ENCODE measurements around the gene MRPL2. TPM values are rescaled to one million over a fixed set of nuclear protein-coding genes. Genes with fewer than 3 reads are reported as not detected.

MRPL2 gene
- total and polyA plus RNA-seq, 2 of the 4 experiments (the other 2 are of a cell fraction), result 18.1 to 45.9 TPM

GRCh38 chr6:43081043-43081442 is 21.8 kb upstream of the MRPL2 start:
- Histone ChIP-seq H3K4me2 (ENCODE audit: low read depth, low read length) (no peak overlapping the region), H3K14ac (replicated peaks; ENCODE audit: low read depth, low read length) (no peak overlapping the region), H4K20me1 (ENCODE audit: insufficient read depth, low read length) (peaks cover 54% of the 10 kb centered on the region), H3K9me1 (ENCODE audit: insufficient read depth, low read length) (peaks cover 7% of the 10 kb centered on the region; the same call in 1 of the 2 replicates), H3K4me1 (ENCODE audit: control insufficient read depth, insufficient read depth, low read length) (peaks cover 23% of the 10 kb centered on the region), H2BK15ac (ENCODE audit: low read depth, low read length) (no peak overlapping the region), H2BK120ac (ENCODE audit: low read depth, low read length) (no peak overlapping the region), H2BK5ac (ENCODE audit: low read depth, low read length, poor library complexity, severe bottlenecking) (no peak overlapping the region), H4K5ac (ENCODE audit: low read depth, low read length) (no peak overlapping the region), H4K91ac (ENCODE audit: insufficient read depth, low read depth, low read length) (no peak overlapping the region), H2AK9ac (replicated peaks; ENCODE audit: low read depth, low read length, poor library complexity) (no peak overlapping the region), H3K4ac (ENCODE audit: low read depth, low read length) (no peak overlapping the region), H4K8ac (ENCODE audit: low read depth in 2 of 2, low read length in 2 of 2) (no peak overlapping the region), H3K27me3 (ENCODE audit: control insufficient read depth, insufficient read depth, low read length) (no peaks in the 10 kb centered on the region), H3K9ac (ENCODE audit: low read depth, low read length) (no peak overlapping the region), H3K27ac (ENCODE audit: insufficient read depth, low read length) (no peak overlapping the region), H3K18ac (ENCODE audit: low read depth, low read length) (no peak overlapping the region), H3K4me3 (ENCODE audit: insufficient read depth, low read depth, low read length) (no peak overlapping the region), H2AFZ (replicated peaks; ENCODE audit: low read length, poor library complexity) (no peak overlapping the region), H3K23ac (ENCODE audit: low read depth, low read length) (no peak overlapping the region), H2BK20ac (ENCODE audit: low read depth, low read length) (no peak overlapping the region), H2AK5ac (ENCODE audit: low read depth, low read length) (no peak overlapping the region), H3K36me3 (ENCODE audit: control insufficient read depth, insufficient read depth, low read length) (no peaks in the 10 kb centered on the region), H3K9me3 (ENCODE audit: control insufficient read depth, insufficient read depth, low read length) (no peaks in the 10 kb centered on the region), H3K56ac (ENCODE audit: extremely low read depth, insufficient read depth, low read length) (no peak overlapping the region), H3K79me1 (ENCODE audit: low read depth in 1 of 2, low read length in 2 of 2) (peaks cover 37 to 80% of the 10 kb centered on the region in 2 experiments)
- ChIA-PET POLR2A (ENCODE audit: unreplicated experiment) (no interaction called here), CTCF (no interaction called here)
- TF ChIP-seq CEBPB (IDR thresholded peaks at IDR 0.05; ENCODE audit: low read depth, low read length) (peak; percentile 26; the same call in 1 of the 2 replicates), MAZ (IDR thresholded peaks at IDR 0.05; ENCODE audit: borderline replicate concordance, low read depth, low read length) (no peak)
- dilution Hi-C loops (cut with HindIII; ENCODE audit: low sequenced_read_pairs, unreplicated experiment) (no loop called here), in situ Hi-C loops (cut with MboI; ENCODE audit: low sequenced_read_pairs) (no loop called here), intact Hi-C loops (cut with micrococcal nuclease) (no loop called here)
- DNase-seq (no peak), ATAC-seq (ENCODE audit: low read depth) (no peak)
- no CpG with 5 or more reads among the region's 4 CpGs for WGBS, 2 experiments (ENCODE audit: extremely low coverage in 2 of 2, insufficient read length in 1 of 2)
- no TSS peak for BruUV-seq (replicated peaks)
